HG02981 (cell line): ENCODE measurements around the gene RERE.

Experiments
- ATAC-seq: cut with Tn5 transposase; IDR thresholded peaks from one replicate; pipeline ENCODE4 v1.9.1; 2021; ENCODE audit warnings: mild to moderate bottlenecking, moderate library complexity; ENCODE audit not compliant: unreplicated experiment

Gene RERE

GRCh38 chr1:8343464-8344001, 473.9 kb downstream of the RERE start:
- ATAC-seq, result no peak

GRCh38 chr1:8343044-8343443, 474.4 kb downstream of the RERE start:
- no peak for ATAC-seq

DNA sequence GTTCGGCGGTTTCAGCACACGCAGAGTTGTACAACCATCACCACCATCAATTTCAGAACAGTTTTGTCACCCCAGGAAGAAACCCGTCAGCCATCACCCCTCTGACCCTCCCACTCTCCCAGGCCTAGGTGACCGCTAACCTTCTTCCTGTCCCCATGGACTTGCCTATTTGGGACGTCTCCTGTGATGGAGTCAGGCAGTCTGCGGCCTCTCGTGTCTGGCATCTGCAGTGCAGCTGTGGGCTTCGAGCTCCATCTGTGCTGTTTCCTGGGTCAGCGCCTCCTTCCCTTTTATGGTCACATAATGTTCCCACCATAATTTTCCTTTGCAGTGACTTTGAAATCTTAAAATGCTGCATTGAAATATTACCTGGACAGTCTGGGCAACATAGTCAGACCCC, 475.1 kb downstream of the RERE start:
- ATAC-seq, result no peak

DNA sequence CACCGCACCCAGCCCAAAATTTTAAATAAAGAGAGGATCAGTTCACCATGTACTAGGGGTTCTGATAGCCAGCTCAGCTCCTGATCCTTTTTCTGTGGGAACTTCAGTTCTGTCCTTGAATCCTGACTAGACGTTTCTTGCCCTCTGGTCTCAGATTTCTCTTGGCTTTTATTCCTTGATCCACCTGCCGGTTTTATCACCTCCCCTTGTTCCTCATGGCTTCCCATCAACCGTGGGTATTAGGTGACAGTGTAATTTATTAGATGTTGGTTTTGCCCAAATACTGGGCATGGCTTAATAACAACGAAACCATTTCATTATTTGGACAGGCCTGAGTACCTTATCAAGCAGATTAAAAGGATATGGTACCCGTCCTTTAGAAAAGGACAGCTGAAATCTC, 477.0 kb downstream of the RERE start:
- ATAC-seq, result no peak

DNA sequence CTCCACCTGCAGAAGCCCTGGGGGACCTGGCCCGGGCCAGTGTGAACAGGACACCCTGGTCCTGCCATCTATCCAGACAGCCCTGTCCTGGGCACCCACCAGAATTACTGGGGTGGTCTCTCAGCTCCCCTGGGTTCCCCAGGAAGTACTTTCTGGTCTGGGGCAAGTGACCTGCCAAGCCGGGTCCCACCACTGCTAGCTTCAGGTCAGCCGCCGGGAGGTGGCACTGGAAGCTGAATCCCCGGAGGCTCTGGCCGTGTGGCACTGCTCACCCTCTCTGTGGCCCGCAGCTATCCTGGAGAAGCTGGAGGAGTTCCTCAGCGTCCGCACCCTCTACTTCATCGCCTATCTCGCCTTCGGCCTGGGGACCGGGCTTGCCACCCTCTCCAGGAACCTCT, 478.2 kb downstream of the RERE start:
- no peak for ATAC-seq

DNA sequence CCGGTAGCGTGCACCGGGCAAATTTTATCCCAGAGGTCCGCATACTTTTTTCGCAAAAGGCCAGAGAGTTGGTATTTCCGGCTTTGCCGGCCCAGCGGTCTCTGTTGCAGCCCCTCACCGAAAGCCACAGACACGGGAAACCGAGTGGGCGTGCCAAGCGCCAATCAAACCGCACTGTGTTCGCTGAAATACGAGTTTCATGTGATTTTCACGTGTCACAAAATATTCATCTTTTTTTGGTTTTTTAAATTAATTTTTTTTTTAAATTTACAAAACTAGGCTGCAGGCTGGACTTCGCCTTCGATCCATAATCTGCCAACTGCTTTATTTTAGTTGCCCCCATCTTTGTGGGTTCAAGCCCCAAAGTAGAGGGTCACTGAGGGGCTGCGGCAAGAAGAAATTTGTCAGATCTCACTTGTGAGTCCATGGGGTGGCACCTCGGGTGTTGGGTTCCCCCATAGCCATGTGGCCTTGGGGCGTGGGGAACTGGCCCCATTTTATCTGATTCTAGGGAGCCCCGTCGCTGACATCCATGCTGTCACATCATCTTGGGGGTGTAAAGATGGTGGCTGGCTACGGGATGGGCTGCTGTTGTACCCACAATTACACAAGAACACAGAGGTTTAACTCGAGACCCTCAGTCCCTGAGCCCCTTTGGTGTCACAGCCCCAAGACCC, 478.8 kb downstream of the RERE start:
- no peak for ATAC-seq

DNA sequence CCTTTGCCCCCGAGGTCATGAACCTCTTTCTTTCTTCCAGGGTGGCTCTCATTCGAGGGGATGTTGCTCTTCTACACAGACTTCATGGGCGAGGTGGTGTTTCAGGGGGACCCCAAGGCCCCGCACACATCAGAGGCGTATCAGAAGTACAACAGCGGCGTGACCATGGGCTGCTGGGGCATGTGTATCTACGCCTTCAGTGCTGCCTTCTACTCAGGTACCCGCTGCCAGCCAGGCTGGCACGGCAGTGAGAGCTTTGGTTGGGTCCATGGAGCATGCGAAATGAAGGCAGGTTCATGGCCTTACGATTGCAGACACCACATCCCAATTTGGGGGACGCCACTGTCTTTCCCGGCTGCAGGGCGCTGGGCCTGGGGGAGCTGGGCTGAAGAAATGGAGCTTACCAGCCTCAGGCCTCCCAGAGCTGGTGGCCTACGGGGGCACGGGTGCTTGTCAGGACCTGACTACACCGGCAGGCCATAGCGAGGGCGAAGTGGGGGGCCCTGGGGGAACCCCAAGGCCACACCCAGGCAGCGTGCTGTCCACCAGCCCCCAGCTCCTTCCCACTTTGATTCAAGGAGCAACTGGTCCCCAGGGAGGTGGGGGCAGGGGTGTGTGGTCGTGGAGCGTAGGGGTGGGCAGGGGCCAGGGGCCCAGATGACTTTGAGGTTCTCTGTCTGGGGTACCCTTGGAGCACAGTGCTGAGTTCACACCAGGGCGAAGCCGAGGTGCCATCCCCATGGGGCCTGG, 479.5 kb downstream of the RERE start:
- no peak for ATAC-seq

DNA sequence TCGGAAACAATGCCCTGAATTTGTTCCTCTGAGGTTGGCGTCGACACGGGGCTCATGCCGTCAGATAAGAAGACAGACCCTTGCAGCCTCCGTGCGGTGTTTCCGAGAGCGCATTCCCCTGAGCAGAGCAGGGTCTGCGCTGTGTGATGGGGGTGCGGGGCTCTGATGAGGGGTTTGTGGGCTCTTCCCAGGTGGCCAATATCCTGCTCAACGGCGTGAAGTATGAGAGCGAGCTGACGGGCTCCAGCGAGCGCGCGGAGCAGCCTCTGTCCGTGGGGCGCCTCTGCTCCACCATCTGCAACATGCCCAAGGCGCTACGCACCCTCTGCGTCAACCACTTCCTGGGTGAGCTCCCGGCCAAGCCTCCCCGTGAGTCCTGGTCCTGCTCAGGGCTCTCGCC, 482.2 kb downstream of the RERE start:
- no peak for ATAC-seq

DNA sequence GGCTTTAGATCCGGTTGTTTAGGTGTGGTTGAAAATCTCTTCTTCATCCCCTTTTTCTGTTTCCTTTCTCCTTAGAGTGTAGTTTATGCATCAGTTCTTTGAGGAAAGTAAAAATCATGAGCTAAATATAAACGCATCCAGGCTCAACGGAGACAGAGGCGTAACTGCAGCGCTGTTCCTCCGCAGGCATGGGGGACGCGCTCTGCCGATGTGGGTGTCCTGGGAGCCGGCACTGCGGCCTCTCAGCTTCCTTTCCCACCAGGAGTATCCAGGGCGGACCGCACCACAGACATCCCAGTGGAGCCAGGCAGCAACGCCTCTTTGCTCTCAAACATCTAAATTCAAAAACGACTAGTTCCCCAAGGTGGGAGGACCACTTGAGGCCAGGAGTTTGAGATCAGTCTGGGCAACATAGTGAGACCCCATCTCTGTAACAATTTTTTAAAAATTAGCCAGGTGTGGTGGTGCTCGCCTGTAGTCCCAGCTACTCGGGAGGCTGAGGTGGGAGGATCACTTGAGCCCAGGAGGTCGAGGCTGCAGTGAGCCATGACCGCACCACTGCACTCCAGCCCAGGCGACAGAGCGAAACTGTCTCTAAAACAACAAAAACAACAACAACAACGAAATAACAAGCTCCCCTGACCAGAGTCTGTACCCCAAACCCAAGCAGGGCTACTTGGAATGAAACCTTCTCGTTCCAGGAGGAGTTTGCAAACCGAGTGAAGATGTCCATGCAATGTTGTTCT, 483.2 kb downstream of the RERE start:
- ATAC-seq, result no peak

GRCh38 chr1:8333246-8333987, 484.0 kb downstream of the RERE start:
- no peak for ATAC-seq

GRCh38 chr1:8332806-8333205, 484.6 kb downstream of the RERE start:
- no peak for ATAC-seq

- no peak for ATAC-seq
These were observed 486.9 kb downstream of the RERE start for GRCh38 chr1:8330271-8331125.

DNA sequence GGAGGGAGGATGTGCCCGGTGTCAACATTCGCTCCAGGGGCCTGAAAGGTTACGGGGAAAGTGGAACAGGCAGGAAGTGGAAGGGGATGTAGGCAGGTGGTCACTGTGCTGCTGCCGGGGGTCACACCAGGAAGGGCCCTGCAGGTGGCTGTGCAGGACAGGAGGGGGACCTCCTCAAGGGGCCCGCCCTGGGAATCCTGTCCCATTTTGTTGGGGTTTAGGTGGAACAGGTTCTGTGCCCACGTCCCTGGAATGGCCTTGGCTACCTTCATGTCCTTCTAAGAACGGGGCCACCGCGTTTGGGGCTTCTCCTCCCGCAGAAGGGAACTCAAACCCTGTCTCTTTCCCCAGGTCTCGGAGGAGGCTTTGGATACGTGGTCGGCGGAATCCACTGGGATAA, 487.6 kb downstream of the RERE start:
- no peak for ATAC-seq

- ATAC-seq, result no peak
These were observed 488.0 kb downstream of the RERE start for GRCh38 chr1:8329439-8329838.

DNA sequence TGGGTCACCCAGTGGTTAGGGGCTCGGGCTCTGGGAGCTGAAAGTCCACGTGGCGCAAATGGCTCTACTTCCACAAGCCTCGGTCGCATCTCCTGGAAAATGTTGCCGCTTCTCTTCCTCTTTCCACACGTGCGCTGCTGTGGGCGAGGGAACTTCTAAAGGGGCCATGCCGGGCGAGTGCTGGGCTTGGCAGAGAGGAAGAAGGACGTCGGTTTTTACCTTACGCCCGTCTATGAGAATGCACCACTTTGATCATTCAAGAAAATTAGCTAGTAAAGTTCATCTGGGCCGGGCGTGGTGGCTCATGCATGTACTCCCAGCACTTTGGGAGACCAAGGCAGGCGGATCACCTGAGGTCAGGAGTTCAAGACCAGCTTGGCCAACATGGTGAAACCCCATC, 489.2 kb downstream of the RERE start:
- no peak for ATAC-seq

DNA sequence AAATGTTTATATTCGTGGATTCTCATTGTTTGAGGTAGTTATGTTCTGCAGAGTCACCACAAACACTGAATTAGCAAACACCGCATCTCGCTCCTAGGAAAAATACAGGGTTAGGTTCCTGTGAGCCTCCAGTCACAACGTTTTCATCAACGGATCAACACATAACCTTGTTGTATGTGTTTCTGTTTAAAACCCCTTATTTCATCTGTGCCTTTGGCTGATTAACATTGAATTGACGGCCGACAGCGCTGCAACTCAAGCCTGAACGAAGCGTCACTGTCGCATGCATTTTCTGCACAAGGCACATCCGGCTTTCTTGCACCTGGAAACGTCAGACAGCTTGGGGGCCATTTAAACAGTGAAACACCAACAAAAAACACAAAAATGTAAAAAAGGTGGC, 491.2 kb downstream of the RERE start:
- ATAC-seq, result no peak

- ATAC-seq, result no peak
These were observed 491.7 kb downstream of the RERE start for GRCh38 chr1:8325771-8326170.

GRCh38 chr1:8324176-8324810, 493.1 kb downstream of the RERE start:
- ATAC-seq, result no peak

- no peak for ATAC-seq
These were observed 493.7 kb downstream of the RERE start for GRCh38 chr1:8323706-8324105.

DNA sequence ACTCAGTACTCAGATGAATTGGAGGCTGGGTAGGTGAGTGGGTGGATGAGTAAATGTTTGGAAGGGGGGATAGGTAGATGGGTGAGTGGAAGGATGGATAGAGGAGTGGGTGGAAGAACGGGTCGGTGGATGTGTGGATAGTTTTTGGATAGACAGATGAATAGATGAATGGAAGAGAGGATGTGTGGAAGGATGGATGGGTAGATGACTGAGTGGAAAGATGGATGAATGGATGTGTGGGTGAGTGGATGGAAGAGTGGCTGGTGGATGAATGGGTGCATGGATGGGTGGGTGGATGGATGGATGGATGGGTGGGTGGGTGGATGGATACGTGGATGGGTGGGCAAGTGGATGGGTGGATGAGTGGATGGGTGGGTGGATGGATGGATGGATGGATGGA, 495.8 kb downstream of the RERE start:
- ATAC-seq, result no peak
